Stimulated activated naive CD4-positive, alpha-beta T cell treated with Interleukin-2 at 50 U/mL for 16 hours (primary cell): ENCODE measurements around the gene GALNT10.

ENCODE experiments used
- DNase-seq: peaks from one replicate; lab custom pipeline; 2025; lab: John Stamatoyannopoulos, UW

The GALNT10 gene

GRCh38 chr5:154295551-154295950, 105.0 kb downstream of the GALNT10 start:
- no peak for DNase-seq

GRCh38 chr5:154296525-154297159, 106.1 kb downstream of the GALNT10 start:
- no peak for DNase-seq

- no peak for DNase-seq
Measured at GRCh38 chr5:154298065-154298464, 107.5 kb downstream of the GALNT10 start.

GRCh38 chr5:154300207-154300883, 109.8 kb downstream of the GALNT10 start:
- no peak for DNase-seq

GRCh38 chr5:154301726-154302125, 111.2 kb downstream of the GALNT10 start:
- no peak for DNase-seq

GRCh38 chr5:154302161-154302560, 111.6 kb downstream of the GALNT10 start:
- DNase-seq, result no peak

- no peak for DNase-seq
Measured at GRCh38 chr5:154303133-154303532, 112.6 kb downstream of the GALNT10 start.

- DNase-seq, result no peak
Measured at GRCh38 chr5:154308443-154309370, 118.2 kb downstream of the GALNT10 start.

- no peak for DNase-seq
Measured at GRCh38 chr5:154309371-154309745, 118.8 kb downstream of the GALNT10 start.

- peak; percentile 5 for DNase-seq
Measured at GRCh38 chr5:154309805-154310204, 119.3 kb downstream of the GALNT10 start.

- DNase-seq, result peak; percentile 31
Measured at GRCh38 chr5:154311362-154311761, 120.8 kb downstream of the GALNT10 start.

- no peak for DNase-seq
Measured at GRCh38 chr5:154312000-154312399, 121.5 kb downstream of the GALNT10 start.

GRCh38 chr5:154312576-154312975, 122.0 kb downstream of the GALNT10 start:
- DNase-seq, result no peak

GRCh38 chr5:154313360-154314017, 123.0 kb downstream of the GALNT10 start:
- DNase-seq, result no peak

- no peak for DNase-seq
Measured at GRCh38 chr5:154315196-154315595, 124.7 kb downstream of the GALNT10 start.

GRCh38 chr5:154315756-154316155, 125.2 kb downstream of the GALNT10 start:
- DNase-seq, result no peak

- DNase-seq, result no peak
Measured at GRCh38 chr5:154316223-154316935, 125.8 kb downstream of the GALNT10 start.

- no peak for DNase-seq
Measured at GRCh38 chr5:154317916-154318315, 127.4 kb downstream of the GALNT10 start.

GRCh38 chr5:154318691-154319090, 128.2 kb downstream of the GALNT10 start:
- no peak for DNase-seq

- DNase-seq, result no peak
Measured at GRCh38 chr5:154319736-154320135, 129.2 kb downstream of the GALNT10 start.

GRCh38 chr5:154320224-154321089, 129.9 kb downstream of the GALNT10 start:
- DNase-seq, result no peak
